ENCODE data around the gene ADIPOR2.

Gene ADIPOR2

GRCh38 chr12:1779783-1780182 is 88.9 kb downstream of the ADIPOR2 start:
- DNase-seq, result no peak

- DNase-seq, result no peak
These were observed 90.9 kb downstream of the ADIPOR2 start for GRCh38 chr12:1781772-1782171.

GRCh38 chr12:1782215-1782614 is 91.3 kb downstream of the ADIPOR2 start:
- no peak for DNase-seq

- no peak for DNase-seq
These were observed 96.8 kb downstream of the ADIPOR2 start for GRCh38 chr12:1787714-1788113.

DNA sequence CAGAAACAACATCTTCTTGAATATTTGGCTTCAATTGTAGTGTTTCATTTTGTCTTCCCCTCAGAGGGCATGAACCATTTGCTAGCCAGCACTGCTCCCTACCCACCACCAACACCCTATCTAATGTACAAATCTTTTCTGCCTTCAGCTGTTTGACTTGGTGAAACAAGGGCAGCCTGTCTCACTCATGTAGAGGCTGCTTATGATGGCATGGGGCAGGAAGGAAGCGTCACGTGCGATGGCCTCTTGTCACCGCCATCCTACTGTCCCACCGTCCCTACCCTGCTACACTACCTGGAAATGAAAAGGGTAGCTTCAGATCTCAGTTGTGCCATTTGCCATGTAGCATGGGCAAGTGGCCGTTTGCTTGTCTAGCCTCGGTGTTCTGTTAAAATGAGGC is 99.6 kb downstream of the ADIPOR2 start:
- DNase-seq, result no peak

GRCh38 chr12:1791104-1791841 is 100.4 kb downstream of the ADIPOR2 start:
- DNase-seq, result peak; percentile 72

- DNase-seq, result no peak
These were observed 101.5 kb downstream of the ADIPOR2 start for GRCh38 chr12:1792406-1792805.

DNA sequence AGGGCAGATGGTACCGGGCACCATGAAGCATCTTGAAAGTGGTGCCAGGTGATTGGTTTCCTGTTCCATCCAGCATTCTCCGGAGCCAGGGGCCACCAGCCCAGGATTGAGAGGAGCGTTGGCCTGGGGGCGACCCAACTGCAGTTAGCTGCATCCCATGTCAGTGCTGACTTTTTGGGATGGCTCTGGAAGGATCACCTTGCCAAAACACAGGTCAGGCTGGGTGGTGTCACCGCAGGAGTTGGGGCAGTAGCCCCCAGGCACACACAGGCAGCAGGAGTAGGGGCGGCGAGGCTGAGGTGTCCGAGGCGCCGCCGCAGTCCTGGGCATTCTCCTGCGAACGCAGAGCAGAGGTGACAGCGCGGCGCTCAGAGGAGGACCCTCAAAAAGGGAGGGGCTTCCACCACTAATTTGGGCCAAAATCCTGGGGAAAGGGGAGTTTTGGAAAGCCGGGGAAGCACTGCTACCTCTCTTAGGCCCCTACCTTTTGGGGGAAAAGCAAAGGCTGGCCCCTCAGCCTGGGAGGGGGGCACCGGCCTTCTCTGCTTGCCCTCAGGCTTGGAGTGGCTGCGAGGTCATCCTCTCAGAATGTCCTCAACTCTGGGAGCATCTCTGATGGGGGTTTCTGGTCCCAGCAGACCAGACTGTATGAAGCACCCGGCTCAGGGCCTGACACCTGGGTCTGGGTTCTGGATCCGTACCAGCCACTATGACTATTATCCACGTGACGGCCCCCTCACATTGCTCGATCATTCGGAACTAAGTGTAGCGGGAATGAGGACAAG is 102.7 kb downstream of the ADIPOR2 start:
- no peak for DNase-seq

DNA sequence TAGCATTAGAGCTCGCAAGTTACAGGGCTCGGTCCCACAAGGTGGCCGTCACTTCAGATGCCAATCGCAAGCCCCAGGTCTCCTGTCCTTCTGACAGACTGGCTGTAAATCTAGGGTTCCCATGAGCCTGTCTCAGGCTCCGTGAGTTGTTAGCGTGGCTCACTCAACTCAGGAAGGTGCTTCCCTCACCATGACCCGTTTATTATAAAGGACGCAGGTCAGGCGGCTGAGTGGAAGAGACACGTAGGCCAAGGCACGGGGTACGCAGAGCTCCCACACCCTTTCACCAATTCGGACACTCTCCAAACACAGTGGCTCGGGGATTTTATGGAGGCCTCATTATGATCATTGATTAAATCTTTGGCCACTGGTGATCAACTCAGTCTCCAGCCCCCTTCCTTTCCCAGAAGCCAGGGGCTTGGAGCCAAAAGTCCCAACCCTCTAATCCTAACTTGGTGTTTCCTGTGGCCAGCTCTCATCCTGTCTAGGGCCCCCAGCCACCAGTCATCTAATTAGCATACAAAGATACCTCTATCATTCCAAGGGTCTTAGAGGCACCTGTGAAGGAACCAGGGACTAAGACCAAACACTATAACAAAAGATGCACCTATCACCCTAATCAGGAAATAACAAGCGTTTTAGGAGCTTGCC is 103.7 kb downstream of the ADIPOR2 start:
- no peak for DNase-seq

DNA sequence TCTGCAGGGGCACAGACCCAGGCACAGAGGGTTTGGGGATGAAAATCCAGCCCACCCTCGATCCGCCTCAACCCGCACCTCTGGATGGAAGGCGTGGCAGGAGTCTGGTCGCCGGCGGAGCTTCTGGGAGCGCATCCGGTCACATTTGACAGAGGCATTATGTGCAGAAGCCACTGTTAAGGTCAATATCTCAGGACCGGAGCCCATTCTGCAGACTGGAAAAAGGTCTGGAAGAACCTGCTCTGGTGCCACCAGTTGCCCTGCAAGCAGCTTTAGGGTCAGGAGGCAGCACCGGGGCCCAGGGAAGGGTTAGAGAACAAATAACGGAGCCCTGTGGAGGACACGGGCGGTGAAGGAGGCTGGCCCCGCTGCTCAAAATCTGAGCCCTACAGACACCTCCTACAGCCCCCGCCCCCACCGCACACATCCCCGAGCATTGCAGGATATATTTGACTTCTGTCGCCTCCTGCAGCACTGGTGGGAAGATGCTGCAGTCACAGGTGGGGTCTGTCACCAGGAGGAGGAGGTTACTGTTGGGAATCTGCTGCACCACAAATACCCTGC is 104.4 kb downstream of the ADIPOR2 start:
- DNase-seq, result no peak

- peak; percentile 95 for DNase-seq
These were observed 105.1 kb downstream of the ADIPOR2 start for GRCh38 chr12:1795785-1796514.

- no peak for DNase-seq
These were observed 105.7 kb downstream of the ADIPOR2 start for GRCh38 chr12:1796515-1797010.

- peak; percentile 51 for DNase-seq
These were observed 106.4 kb downstream of the ADIPOR2 start for GRCh38 chr12:1797011-1797901.

DNA sequence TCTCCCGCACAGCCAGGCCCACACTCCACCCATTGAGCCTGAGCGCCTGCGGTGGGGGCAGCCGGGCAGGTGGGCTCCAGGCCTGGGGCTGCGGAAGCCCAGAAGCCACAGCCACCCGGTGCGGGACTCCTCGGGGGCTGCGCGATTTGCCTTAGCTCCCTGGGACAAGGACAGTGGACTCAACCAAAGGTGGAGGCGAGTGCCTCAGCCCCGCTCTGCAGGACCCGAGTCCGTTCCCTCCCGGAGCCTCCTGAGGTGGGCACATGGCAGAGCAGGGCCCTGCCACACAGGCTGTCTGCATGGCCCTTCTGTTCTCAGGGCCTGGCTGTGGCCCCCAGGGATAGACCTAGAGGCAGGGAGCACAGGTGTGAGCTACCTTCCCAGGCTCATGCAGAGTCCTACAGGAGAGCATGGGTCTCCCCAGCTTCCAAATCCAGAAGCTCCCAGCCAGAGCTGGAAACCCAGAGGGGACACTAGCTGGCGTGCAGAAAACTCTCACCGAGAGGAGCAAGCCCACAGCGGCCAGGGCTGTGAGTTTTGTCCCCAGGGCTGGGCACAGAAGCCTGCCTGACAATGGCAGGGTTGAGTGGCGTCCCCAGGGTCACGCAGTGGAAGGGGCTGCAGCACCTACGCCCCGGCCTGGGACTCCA is 107.2 kb downstream of the ADIPOR2 start:
- no peak for DNase-seq

DNA sequence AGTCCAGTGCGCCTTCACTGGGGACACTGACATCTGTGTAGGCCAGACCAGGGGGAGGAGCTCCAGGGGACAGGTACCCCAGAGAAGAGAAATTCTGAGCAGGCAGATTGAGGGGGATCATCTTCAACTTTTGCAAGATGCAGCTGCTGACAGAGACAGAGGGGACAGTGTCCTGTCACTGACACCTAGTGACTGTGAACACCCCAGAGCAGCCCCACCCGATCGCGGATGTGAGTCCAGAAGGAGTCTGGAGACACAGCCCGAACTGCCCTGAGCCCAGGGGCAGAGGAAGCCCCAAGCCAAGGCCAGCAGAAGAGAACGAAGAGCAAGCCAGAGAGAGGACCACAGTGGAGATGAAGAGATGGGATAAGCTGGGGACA is 107.8 kb downstream of the ADIPOR2 start:
- DNase-seq, result no peak

- no peak for DNase-seq
These were observed 108.4 kb downstream of the ADIPOR2 start for GRCh38 chr12:1799051-1799881.

DNA sequence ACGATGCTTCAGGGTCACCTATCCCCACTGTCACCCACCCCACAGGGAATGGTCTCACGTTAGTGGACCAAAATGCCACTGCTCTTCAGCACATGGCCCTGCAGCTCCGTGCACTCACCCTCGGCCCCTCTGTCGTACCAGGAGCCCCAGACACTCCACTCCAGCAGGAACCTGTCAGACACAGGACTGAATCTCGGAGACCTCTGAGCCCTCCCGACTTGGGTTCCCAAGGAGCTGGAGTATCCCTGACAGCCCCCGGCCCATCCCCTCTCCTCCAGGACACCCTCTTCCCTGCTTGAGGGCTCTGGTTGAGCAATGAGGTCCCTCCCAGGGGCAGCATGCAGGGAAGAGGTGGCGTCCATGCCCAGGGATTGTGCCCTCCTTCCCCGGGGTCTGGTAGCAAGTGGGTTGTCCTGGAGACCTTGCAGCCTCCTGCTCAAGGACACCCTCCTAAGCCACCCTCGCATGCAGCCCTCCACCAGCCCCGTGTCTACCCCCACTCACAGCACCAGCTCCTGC is 109.1 kb downstream of the ADIPOR2 start:
- DNase-seq, result no peak

DNA sequence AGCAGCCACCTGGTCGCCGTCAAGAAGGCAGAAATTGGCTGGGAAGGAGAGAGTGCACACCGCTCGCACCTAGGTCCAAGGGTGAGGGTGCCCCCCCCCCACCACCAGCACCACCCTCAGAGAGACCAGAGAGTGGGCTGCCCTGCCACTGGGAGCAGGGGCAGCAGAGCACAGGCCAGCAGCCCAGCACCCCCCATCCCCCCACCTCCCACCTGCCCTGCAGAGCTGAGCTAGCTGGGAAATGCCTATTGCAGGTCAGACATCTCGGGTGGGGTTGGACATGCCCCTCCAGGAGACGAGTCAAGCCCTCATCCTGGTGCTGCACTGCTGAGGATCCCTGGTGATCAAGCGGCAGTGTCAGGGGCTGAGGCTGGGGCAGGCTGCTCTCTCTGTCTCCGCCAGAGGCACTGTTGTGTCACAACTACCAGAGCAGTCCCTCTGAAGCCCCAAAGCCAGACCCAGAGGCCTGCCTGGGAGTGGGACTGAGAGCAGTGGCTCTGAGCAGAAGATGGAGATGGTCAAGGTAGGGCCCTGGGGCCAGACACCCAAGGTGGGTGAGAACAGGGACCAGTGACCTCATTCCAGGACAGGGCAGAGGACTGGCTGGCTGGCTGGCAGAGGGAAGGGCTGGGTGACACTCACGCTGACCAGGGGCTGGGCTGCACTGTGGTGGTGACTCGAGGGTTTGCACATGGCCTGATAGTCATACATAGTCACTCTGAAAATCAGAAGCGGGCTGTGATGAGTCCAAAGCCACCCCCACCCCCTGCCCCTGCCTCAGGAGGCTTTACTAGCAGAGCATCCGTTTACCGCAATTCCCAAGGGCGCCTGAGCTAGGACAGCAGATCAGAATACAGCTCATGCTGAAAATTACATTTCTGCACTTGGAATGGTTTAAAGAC is 109.8 kb downstream of the ADIPOR2 start:
- DNase-seq, result peak; percentile 64

Data from CD4-positive, alpha-beta T cell treated with Interleukin-15 for 1 hour (primary cell).